ENCODE results near the gene PDK3.

DNA sequence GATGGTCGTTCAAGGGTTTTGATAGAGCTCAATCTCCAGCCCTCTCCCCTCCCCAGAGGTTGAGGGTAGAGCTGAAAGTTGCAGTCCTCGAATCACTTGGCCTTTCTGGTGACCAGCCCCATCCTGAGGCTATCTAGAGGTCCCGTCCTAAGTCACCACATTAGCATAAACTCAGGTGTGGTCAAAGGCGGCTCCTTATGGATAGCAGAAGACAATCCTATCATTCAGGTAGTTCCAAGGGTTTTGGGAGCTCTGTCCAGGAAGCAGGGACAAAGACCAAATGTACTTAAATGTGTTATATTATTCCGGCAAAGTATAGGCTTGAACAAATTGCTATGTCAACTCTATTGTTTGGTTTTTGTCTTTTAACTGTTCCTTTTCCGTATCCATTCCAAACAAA, 30.6 kb downstream of the PDK3 start:
- TF ChIP-seq, protein P1, sequence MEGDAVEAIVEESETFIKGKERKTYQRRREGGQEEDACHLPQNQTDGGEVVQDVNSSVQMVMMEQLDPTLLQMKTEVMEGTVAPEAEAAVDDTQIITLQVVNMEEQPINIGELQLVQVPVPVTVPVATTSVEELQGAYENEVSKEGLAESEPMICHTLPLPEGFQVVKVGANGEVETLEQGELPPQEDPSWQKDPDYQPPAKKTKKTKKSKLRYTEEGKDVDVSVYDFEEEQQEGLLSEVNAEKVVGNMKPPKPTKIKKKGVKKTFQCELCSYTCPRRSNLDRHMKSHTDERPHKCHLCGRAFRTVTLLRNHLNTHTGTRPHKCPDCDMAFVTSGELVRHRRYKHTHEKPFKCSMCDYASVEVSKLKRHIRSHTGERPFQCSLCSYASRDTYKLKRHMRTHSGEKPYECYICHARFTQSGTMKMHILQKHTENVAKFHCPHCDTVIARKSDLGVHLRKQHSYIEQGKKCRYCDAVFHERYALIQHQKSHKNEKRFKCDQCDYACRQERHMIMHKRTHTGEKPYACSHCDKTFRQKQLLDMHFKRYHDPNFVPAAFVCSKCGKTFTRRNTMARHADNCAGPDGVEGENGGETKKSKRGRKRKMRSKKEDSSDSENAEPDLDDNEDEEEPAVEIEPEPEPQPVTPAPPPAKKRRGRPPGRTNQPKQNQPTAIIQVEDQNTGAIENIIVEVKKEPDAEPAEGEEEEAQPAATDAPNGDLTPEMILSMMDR (conservative IDR thresholded peaks at IDR 0.05 in 1 of 2, IDR thresholded peaks at IDR 0.05 in 1 of 2; ENCODE audit: extremely low read depth in 1 of 2, insufficient read depth in 1 of 2, low read depth in 1 of 2, low read length in 2 of 2), result no peak
- TF ChIP-seq EZH2 (IDR thresholded peaks at IDR 0.05; ENCODE audit: borderline replicate concordance, low read length), result no peak
